ENCODE measurements around the gene SPTB. TPM values are rescaled to one million over a fixed set of nuclear protein-coding genes. Genes with fewer than 3 reads are reported as not detected.
A peak's percentile ranks its signal among the peaks of the same experiment; 100 is the strongest.

Gene SPTB
- total and polyA plus RNA-seq, 9 of the 15 experiments (the other 6 are each of a cell fraction or from before 2014, with no cell fraction given) = 0.21 to 45.9 (median 11.7) TPM

GRCh38 chr14:64775081-64775777 lies 104.5 kb downstream of the SPTB start (continued):
- TF ChIP-seq POLR2G (IDR thresholded peaks at IDR 0.05; ENCODE audit: low read depth, low read length) = 0 out of 2 replicates have a peak, but pooled peaks have one; percentile 16

GRCh38 chr14:64774272-64774671 lies 105.4 kb downstream of the SPTB start:
- no peak overlapping the region for H3K4me2 ChIP-seq (ENCODE audit: insufficient read depth, low read length)
- H2AFZ ChIP-seq (ENCODE audit: low read depth, low read length) = no peak overlapping the region
- H3K4me3 ChIP-seq = no peak overlapping the region
- intact Hi-C loops (cut with micrococcal nuclease) = no loop called here
- H3K9me3 ChIP-seq (replicated peaks; ENCODE audit: control insufficient read depth, insufficient read depth, low read depth, low read length) = no peaks in the 10 kb centered on the region
- no peak for TF ChIP-seq MITF (IDR thresholded peaks at IDR 0.05)
- TF ChIP-seq FOXK1 (CRISPR knock-in tag; IDR thresholded peaks at IDR 0.05; ENCODE audit: borderline replicate concordance) = no peak
- no peak for TF ChIP-seq PHTF2 (CRISPR knock-in tag; IDR thresholded peaks at IDR 0.05)
- no peak for TF ChIP-seq HNRNPLL (IDR thresholded peaks at IDR 0.05; ENCODE audit: low read depth, low read length, poor library complexity, severe bottlenecking)
- no peak for TF ChIP-seq ZC3H4 (CRISPR knock-in tag; IDR thresholded peaks at IDR 0.05; ENCODE audit: borderline replicate concordance)
- no peak for TF ChIP-seq ZBTB8A (IDR thresholded peaks at IDR 0.05; ENCODE audit: partially characterized antibody)
- TF ChIP-seq E2F4 (CRISPR knock-in tag; IDR thresholded peaks at IDR 0.05; ENCODE audit: low read depth) = no peak
- TF ChIP-seq POLR2G (IDR thresholded peaks at IDR 0.05; ENCODE audit: low read depth, low read length) = 0 out of 2 replicates have a peak, but pooled peaks have one; percentile 14
- no TSS peak for BruUV-seq (replicated peaks)
- no peaks in the 10 kb centered on the region for H3K9me1 ChIP-seq (ENCODE audit: control insufficient read depth, insufficient read depth, low read length)
- H3K9ac ChIP-seq (ENCODE audit: insufficient read depth in 1 of 2, low read depth in 2 of 2, low read length in 2 of 2) = no peak overlapping the region
- no peak for ATAC-seq
- no peak for DNase-seq (ENCODE audit: extremely low read depth in 1 of 4, low spot score in 3 of 4)
- in situ Hi-C loops (cut with MboI) = no loop called here
- H3K36me3 ChIP-seq (ENCODE audit: control insufficient read depth, insufficient read depth, low read length) = peaks cover 88% of the 10 kb centered on the region; the same call in 2 of the 3 replicates
- ChIA-PET CTCF (ENCODE audit: low intra/inter-chr PET ratio) (no interaction called here), POLR2A (no interaction called here)
- no peaks in the 10 kb centered on the region for H3K79me2 ChIP-seq (ENCODE audit: control insufficient read depth, insufficient read depth, low read length)
- WGBS (ENCODE audit: insufficient coverage, low coverage, missing lambda C conversion rate) = 70% methylated on average over 2 of the region's 16 CpGs
- FAIRE-seq = no peak
- no peaks in the 10 kb centered on the region for H4K20me1 ChIP-seq (replicated peaks; ENCODE audit: control insufficient read depth, insufficient read depth, low read length)
- no peak overlapping the region for H3K27ac ChIP-seq (ENCODE audit: extremely low read depth, low read depth, low read length)
- peaks cover 0 to 7% of the 10 kb centered on the region in 2 experiments; a peak in 2 of 5 replicates for H3K4me1 ChIP-seq (replicated peaks in 1 of 2; ENCODE audit: control insufficient read depth in 2 of 2, insufficient read depth in 2 of 2, low read length in 2 of 2)
- H3K27me3 ChIP-seq (ENCODE audit: control insufficient read depth in 2 of 2, insufficient read depth in 2 of 2, low read length in 2 of 2) = no peaks in the 10 kb centered on the region

Measured in K562 (cell line).